NB4 (cell line): Measurements from ENCODE around the gene HDGFL2.

Experiments
- MYC ChIP-seq: IDR thresholded peaks from 2 replicates; pipeline ENCODE4 v1.6.1; 2011; ENCODE audit warnings: low read depth, low read length
- POLR2A ChIP-seq: IDR thresholded peaks from 2 replicates; pipeline ENCODE4 v1.6.1; 2011; ENCODE audit warnings: mild to moderate bottlenecking; ENCODE audit not compliant: insufficient read length; ENCODE audit errors: extremely low read depth
- TF ChIP-seq, protein P1 (sequence below): IDR thresholded peaks from one replicate; pipeline ENCODE4 v1.5.1; 2012; ENCODE audit warnings: low read depth, low read length
- TF ChIP-seq, protein P2 (sequence below): IDR thresholded peaks from 2 replicates; pipeline ENCODE4 v1.6.1; 2011; ENCODE audit warnings: low read depth, low read length

DNA sequence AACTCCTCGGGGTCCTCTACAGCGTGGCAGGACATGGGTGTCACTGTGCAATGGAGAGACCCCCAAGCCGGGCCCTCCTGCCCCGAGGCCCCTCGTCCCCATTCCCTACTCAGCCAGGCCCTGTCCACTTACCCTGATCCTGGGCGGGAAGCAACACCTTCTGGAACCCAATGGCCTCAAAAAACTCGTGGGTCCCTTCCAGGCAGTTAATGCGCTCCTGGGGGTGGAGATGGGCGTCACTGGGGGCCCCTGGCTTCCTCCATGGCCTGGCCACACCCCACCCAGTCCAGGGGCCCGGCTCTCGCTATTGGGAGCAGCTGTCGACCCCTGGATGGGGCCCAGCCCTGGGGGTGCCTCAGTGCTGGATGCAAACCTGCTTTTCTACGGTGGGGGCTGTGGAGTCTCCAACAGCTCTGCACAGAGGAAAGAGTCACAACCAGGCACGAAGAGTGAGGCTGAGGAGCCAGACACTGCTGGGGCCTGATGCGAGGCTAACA is 25.3 kb upstream of the HDGFL2 start:
- TF ChIP-seq, protein P1, sequence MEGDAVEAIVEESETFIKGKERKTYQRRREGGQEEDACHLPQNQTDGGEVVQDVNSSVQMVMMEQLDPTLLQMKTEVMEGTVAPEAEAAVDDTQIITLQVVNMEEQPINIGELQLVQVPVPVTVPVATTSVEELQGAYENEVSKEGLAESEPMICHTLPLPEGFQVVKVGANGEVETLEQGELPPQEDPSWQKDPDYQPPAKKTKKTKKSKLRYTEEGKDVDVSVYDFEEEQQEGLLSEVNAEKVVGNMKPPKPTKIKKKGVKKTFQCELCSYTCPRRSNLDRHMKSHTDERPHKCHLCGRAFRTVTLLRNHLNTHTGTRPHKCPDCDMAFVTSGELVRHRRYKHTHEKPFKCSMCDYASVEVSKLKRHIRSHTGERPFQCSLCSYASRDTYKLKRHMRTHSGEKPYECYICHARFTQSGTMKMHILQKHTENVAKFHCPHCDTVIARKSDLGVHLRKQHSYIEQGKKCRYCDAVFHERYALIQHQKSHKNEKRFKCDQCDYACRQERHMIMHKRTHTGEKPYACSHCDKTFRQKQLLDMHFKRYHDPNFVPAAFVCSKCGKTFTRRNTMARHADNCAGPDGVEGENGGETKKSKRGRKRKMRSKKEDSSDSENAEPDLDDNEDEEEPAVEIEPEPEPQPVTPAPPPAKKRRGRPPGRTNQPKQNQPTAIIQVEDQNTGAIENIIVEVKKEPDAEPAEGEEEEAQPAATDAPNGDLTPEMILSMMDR: no peak
- TF ChIP-seq POLR2A (no peak), MYC (no peak)
- TF ChIP-seq, protein P2, sequence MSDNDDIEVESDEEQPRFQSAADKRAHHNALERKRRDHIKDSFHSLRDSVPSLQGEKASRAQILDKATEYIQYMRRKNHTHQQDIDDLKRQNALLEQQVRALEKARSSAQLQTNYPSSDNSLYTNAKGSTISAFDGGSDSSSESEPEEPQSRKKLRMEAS: no peak
